Fibroblast of lung (primary cell): ENCODE results near the gene ADAMTS19.

Experiments
- EZH2 ChIP-seq: IDR thresholded peaks from 2 replicates; pipeline ENCODE4 v1.5.1; 2012; ENCODE audit warnings: low read length, control low read depth, mild to moderate bottlenecking; ENCODE audit errors: missing control alignments
- TF ChIP-seq, protein P1 (sequence below), 2 donors: IDR thresholded peaks in 1 of 2; conservative IDR thresholded peaks in 1 of 2; 1 replicate in 1 of 2; 2 replicates in 1 of 2; pipeline ENCODE4 v1.5.1; 2011 to 2012; ENCODE audit warnings: low read length in 2 of 2, control low read depth in 1 of 2, inconsistent platforms in 1 of 2, low read depth in 1 of 2, mild to moderate bottlenecking in 1 of 2

DNA sequence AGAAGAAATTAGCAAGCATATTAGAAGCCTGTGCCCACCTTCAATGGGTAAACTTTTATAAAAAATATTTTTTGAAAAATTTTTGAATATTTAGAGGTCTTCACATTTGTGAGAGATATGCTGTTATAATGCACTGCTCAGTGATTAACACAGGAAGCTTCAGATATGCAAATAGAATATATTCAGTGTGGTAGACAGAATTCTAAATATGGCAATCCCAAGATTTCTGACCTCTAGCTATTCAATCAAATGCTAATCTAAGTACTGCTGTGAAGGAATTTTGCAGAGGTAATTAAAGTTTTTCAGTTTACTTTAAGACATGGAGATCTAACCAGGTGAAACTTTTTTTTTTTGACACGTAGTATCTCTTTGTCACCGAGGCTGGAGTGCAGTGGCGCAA is 103.5 kb downstream of the ADAMTS19 start:
- TF ChIP-seq, protein P1, sequence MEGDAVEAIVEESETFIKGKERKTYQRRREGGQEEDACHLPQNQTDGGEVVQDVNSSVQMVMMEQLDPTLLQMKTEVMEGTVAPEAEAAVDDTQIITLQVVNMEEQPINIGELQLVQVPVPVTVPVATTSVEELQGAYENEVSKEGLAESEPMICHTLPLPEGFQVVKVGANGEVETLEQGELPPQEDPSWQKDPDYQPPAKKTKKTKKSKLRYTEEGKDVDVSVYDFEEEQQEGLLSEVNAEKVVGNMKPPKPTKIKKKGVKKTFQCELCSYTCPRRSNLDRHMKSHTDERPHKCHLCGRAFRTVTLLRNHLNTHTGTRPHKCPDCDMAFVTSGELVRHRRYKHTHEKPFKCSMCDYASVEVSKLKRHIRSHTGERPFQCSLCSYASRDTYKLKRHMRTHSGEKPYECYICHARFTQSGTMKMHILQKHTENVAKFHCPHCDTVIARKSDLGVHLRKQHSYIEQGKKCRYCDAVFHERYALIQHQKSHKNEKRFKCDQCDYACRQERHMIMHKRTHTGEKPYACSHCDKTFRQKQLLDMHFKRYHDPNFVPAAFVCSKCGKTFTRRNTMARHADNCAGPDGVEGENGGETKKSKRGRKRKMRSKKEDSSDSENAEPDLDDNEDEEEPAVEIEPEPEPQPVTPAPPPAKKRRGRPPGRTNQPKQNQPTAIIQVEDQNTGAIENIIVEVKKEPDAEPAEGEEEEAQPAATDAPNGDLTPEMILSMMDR (conservative IDR thresholded peaks at IDR 0.05 in 1 of 2, IDR thresholded peaks at IDR 0.05 in 1 of 2; ENCODE audit: low read depth in 1 of 2, low read length in 2 of 2), result no peak
- no peak for TF ChIP-seq EZH2
